Adrenal gland (tissue), 5 donors: Measurements from ENCODE around the gene CYP11A1.

Experiments used
- CTCF ChIP-seq, 6 experiments: fragments of 450-650 bp in 4 of 6; fragments of 200-600 bp in 2 of 6; sonication (generic) in 1 of 6; IDR thresholded peaks; 1 replicate in 5 of 6; 2 replicates in 1 of 6; pipeline versions ENCODE4 v1.5.1 to v1.8.0; 2016 to 2021; ENCODE audit warnings: antibody characterized with exemption in 6 of 6, mild to moderate bottlenecking in 2 of 6, moderate library complexity in 1 of 6
- POLR2A ChIP-seq, 2 donors: fragments of 450-650 bp; IDR thresholded peaks; one replicate each; pipeline ENCODE4 v1.6.1; 2017; ENCODE audit warnings: antibody characterized with exemption in 2 of 2, mild to moderate bottlenecking in 2 of 2, moderate library complexity in 1 of 2
- donor health status: DM: no; HTN: no; CAD: no.

- TF ChIP-seq CTCF (IDR thresholded peaks at IDR 0.05) (no peak), POLR2A (IDR thresholded peaks at IDR 0.05) (no peak)
These were observed 46.7 kb upstream of the CYP11A1 start for GRCh38 chr15:74414081-74414580.
